ENCODE measurements around the gene RAB28. TPM values are rescaled to one million over a fixed set of nuclear protein-coding genes. Genes with fewer than 3 reads are reported as not detected.

Gene RAB28
- total and polyA plus RNA-seq, 2 of the 8 experiments (the other 6 are each of a cell fraction or from before 2014, with no cell fraction given), result 16.0 to 18.7 TPM

DNA sequence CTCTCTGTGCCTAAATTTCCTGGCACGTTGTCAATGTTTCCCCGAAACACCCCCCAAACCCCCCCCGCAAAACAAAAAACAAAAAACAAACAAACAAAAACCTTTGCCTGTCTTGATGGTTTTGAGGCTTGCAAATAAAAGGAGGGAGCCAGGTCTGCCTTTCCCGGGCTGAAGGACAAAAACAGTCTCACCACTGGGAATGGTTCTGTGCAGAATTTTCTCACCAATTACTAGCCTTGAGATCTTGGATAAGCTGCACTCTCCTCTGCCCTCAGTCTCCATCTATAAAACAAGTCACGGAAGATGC is 44.6 kb upstream of the RAB28 start (continued):
- TF ChIP-seq, protein P1, sequence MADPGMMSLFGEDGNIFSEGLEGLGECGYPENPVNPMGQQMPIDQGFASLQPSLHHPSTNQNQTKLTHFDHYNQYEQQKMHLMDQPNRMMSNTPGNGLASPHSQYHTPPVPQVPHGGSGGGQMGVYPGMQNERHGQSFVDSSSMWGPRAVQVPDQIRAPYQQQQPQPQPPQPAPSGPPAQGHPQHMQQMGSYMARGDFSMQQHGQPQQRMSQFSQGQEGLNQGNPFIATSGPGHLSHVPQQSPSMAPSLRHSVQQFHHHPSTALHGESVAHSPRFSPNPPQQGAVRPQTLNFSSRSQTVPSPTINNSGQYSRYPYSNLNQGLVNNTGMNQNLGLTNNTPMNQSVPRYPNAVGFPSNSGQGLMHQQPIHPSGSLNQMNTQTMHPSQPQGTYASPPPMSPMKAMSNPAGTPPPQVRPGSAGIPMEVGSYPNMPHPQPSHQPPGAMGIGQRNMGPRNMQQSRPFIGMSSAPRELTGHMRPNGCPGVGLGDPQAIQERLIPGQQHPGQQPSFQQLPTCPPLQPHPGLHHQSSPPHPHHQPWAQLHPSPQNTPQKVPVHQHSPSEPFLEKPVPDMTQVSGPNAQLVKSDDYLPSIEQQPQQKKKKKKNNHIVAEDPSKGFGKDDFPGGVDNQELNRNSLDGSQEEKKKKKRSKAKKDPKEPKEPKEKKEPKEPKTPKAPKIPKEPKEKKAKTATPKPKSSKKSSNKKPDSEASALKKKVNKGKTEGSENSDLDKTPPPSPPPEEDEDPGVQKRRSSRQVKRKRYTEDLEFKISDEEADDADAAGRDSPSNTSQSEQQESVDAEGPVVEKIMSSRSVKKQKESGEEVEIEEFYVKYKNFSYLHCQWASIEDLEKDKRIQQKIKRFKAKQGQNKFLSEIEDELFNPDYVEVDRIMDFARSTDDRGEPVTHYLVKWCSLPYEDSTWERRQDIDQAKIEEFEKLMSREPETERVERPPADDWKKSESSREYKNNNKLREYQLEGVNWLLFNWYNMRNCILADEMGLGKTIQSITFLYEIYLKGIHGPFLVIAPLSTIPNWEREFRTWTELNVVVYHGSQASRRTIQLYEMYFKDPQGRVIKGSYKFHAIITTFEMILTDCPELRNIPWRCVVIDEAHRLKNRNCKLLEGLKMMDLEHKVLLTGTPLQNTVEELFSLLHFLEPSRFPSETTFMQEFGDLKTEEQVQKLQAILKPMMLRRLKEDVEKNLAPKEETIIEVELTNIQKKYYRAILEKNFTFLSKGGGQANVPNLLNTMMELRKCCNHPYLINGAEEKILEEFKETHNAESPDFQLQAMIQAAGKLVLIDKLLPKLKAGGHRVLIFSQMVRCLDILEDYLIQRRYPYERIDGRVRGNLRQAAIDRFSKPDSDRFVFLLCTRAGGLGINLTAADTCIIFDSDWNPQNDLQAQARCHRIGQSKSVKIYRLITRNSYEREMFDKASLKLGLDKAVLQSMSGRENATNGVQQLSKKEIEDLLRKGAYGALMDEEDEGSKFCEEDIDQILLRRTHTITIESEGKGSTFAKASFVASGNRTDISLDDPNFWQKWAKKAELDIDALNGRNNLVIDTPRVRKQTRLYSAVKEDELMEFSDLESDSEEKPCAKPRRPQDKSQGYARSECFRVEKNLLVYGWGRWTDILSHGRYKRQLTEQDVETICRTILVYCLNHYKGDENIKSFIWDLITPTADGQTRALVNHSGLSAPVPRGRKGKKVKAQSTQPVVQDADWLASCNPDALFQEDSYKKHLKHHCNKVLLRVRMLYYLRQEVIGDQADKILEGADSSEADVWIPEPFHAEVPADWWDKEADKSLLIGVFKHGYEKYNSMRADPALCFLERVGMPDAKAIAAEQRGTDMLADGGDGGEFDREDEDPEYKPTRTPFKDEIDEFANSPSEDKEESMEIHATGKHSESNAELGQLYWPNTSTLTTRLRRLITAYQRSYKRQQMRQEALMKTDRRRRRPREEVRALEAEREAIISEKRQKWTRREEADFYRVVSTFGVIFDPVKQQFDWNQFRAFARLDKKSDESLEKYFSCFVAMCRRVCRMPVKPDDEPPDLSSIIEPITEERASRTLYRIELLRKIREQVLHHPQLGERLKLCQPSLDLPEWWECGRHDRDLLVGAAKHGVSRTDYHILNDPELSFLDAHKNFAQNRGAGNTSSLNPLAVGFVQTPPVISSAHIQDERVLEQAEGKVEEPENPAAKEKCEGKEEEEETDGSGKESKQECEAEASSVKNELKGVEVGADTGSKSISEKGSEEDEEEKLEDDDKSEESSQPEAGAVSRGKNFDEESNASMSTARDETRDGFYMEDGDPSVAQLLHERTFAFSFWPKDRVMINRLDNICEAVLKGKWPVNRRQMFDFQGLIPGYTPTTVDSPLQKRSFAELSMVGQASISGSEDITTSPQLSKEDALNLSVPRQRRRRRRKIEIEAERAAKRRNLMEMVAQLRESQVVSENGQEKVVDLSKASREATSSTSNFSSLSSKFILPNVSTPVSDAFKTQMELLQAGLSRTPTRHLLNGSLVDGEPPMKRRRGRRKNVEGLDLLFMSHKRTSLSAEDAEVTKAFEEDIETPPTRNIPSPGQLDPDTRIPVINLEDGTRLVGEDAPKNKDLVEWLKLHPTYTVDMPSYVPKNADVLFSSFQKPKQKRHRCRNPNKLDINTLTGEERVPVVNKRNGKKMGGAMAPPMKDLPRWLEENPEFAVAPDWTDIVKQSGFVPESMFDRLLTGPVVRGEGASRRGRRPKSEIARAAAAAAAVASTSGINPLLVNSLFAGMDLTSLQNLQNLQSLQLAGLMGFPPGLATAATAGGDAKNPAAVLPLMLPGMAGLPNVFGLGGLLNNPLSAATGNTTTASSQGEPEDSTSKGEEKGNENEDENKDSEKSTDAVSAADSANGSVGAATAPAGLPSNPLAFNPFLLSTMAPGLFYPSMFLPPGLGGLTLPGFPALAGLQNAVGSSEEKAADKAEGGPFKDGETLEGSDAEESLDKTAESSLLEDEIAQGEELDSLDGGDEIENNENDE (IDR thresholded peaks at IDR 0.05; ENCODE audit: insufficient replicate concordance, low read length), result no peak
- no peak for TF ChIP-seq SP2 (IDR thresholded peaks at IDR 0.05; ENCODE audit: low read length)
- TF ChIP-seq SIX5 (IDR thresholded peaks at IDR 0.05; ENCODE audit: low read depth, low read length), result no peak
- TF ChIP-seq RAD21 (IDR thresholded peaks at IDR 0.05 in 1 of 2, conservative IDR thresholded peaks at IDR 0.05 in 1 of 2; ENCODE audit: low read depth in 2 of 2, low read length in 2 of 2), result no peak
- TF ChIP-seq EGR1 (IDR thresholded peaks at IDR 0.05; ENCODE audit: borderline replicate concordance, low read depth, low read length), result no peak

All from H1 (cell line).